ENCODE measurements around the gene GAS7.

GAS7 gene

GRCh38 chr17:10170233-10170632 lies 28.2 kb downstream of the GAS7 start:
- TF ChIP-seq CTCF (IDR thresholded peaks at IDR 0.05; ENCODE audit: extremely low read depth, insufficient read depth, missing control alignments): no peak

GRCh38 chr17:10169290-10169689 lies 29.1 kb downstream of the GAS7 start:
- in situ Hi-C loops (cut with MboI; ENCODE audit: low pct_unique_long_range_greater_than_20kb, low sequenced_read_pairs, unreplicated experiment): no loop called here
- no peak for TF ChIP-seq CTCF (IDR thresholded peaks at IDR 0.05; ENCODE audit: extremely low read depth, insufficient read depth, missing control alignments)
- DNase-seq (ENCODE audit: low spot score): no peak

More at GRCh38 chr17:10170233-10170632, 28.2 kb downstream of the GAS7 start:
- in situ Hi-C loops (cut with MboI; ENCODE audit: low pct_unique_long_range_greater_than_20kb, low sequenced_read_pairs, unreplicated experiment): no loop called here
- no peak for DNase-seq (ENCODE audit: low spot score)

- TF ChIP-seq CTCF (IDR thresholded peaks at IDR 0.05; ENCODE audit: extremely low read depth, insufficient read depth, missing control alignments): no peak
- in situ Hi-C loops (cut with MboI; ENCODE audit: low pct_unique_long_range_greater_than_20kb, low sequenced_read_pairs, unreplicated experiment): no loop called here
Measured at GRCh38 chr17:10166176-10166935, 32.0 kb downstream of the GAS7 start.

DNA sequence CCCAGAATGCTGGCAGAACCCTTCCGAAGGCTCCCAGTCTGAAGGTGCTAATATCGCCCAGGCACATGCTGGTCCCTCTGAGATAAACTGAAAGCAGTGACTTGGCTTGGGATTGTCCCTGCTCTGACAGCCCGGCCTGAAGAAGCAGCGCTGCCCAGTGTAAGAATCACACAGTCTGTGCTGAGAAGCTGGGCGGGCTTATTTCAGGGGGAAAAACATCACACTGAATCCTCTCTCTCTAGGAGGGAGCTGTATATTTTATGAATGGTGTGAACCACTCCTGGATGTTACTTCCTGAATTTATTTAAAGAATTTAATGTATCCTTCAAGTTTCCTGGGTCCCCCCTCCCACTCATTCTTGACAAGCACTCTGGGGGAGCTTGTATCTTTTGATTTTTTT lies 36.3 kb downstream of the GAS7 start:
- no peak for TF ChIP-seq CTCF (IDR thresholded peaks at IDR 0.05; ENCODE audit: extremely low read depth, insufficient read depth, missing control alignments)
- in situ Hi-C loops (cut with MboI; ENCODE audit: low pct_unique_long_range_greater_than_20kb, low sequenced_read_pairs, unreplicated experiment): no loop called here
- DNase-seq (ENCODE audit: low spot score): no peak

More at GRCh38 chr17:10166176-10166935, 32.0 kb downstream of the GAS7 start:
- no peak for DNase-seq (ENCODE audit: low spot score)

DNA sequence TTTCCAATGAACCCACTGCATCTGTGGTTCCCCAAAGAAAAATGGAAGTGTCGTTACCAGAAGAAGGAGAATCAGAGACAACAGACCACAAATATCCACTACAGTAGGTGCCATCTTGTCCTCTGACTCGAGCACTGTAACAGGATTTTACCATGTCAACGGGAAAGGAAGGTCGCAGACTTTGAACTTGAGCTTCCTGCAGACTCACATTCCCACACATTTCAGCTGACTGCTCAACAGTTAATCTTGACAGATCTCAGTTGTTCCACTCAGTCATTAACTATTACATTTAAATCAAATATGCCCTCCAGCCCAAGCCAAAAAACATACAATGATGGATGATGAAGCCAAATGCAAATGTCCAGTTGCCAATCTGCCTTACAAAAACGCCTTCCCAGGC lies 37.0 kb downstream of the GAS7 start:
- DNase-seq (ENCODE audit: low spot score): no peak
- in situ Hi-C loops (cut with MboI; ENCODE audit: low pct_unique_long_range_greater_than_20kb, low sequenced_read_pairs, unreplicated experiment): no loop called here
- TF ChIP-seq CTCF (IDR thresholded peaks at IDR 0.05; ENCODE audit: extremely low read depth, insufficient read depth, missing control alignments): no peak

DNA sequence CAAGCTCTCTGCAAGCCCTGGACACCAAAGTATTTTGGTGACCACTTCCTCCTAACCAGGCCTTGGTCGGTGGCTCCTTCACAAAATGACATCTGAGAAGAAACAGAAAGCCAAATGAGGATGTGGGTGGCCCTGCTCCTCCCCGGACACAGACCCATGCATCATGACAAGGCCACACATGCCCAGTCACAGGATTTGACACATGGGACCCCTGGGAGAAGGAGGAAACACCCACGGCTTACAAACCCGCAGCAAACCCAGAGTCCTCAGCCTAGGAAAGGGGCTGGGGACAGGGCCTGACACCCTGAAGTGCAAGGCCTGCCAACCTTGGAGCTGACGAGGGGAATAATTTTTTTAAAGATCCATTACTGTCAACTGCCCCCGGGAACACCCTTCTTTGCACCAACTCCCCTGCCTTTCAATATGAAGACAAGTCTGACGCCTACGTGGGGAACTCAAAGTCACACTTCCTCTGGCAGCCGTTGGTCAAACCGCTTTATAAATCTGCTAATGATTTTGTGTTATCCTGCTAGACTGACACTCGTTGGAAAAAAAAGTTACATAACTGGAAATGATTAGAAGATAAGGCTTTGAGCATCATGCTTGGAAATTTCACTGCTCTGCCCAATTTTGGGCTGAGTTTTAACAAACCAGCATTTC lies 41.3 kb downstream of the GAS7 start:
- peak; percentile 74 for DNase-seq (ENCODE audit: low spot score)
- TF ChIP-seq CTCF (IDR thresholded peaks at IDR 0.05; ENCODE audit: extremely low read depth, insufficient read depth, missing control alignments): no peak

More for the DNA sequence above, 41.3 kb downstream of the GAS7 start:
- in situ Hi-C loops (cut with MboI; ENCODE audit: low pct_unique_long_range_greater_than_20kb, low sequenced_read_pairs, unreplicated experiment): no loop called here

Data from GM13977 (cell line).